ENCODE results near the gene TFF1. TPM values are rescaled to one million over a fixed set of nuclear protein-coding genes. Genes with fewer than 3 reads are reported as not detected.

Gene TFF1
- total RNA-seq, 4 donors from 2014 or later, result not detected

DNA sequence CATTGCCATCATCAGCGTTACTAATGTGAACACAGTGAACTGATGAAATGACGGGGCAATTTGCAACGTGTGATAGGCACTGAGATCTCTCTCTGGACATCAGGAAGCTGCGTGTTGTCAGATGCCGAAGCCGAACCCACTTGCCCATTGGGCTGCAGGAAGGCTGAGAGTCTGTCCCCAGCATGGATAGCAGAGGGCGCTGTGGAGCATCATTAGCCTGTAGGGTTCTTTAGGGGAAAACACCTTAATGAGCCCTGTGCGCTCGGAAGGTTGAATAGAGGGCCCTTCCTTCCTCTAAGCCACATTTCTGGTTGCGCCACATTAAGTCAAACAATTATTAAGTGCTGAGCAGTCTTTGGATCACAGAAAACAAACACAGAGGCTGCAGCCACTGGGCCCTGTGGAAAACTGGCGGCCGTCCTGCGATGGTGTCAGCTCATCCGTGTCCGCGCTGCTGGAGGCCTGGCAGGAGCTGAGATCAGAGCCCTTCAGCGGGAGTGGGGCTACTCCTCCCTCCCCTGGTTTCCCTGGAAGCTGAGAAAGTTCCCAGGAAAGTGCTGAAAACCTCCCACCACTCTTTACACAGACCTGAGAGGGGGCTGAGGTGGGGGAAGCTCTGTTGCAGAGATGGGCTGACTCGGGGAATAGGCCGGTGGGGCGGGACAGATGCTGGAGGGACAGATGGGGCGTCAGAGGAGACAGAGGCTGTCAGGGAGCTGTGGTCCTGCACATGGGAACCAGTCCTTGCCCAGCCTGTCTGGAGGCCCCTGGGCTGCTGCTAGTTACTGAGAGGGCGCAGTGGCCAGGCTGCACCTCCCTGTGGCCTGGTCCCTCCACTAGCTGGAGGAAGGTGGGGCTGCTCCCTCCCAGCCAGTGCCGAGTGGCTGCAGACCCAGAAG is 28.3 kb downstream of the TFF1 start:
- Histone ChIP-seq H3K36me3 (no peaks in the 10 kb centered on the region), H3K27me3 (no peaks in the 10 kb centered on the region), H3K9me3 (no peaks in the 10 kb centered on the region), H3K4me1 (peaks cover 28 to 37% of the 10 kb centered on the region in 2 donors), H3K27ac (peak overlapping the region; percentile 82 to 87 (median 83)), H3K4me3 (replicated peaks in 1 of 3) (no peak overlapping the region)
- intact Hi-C loops (cut with DNase I), result no loop called here
- peak in 1 of 2 donors; percentile 42 for TF ChIP-seq POLR2A (IDR thresholded peaks at IDR 0.05)
- TF ChIP-seq, protein P1, sequence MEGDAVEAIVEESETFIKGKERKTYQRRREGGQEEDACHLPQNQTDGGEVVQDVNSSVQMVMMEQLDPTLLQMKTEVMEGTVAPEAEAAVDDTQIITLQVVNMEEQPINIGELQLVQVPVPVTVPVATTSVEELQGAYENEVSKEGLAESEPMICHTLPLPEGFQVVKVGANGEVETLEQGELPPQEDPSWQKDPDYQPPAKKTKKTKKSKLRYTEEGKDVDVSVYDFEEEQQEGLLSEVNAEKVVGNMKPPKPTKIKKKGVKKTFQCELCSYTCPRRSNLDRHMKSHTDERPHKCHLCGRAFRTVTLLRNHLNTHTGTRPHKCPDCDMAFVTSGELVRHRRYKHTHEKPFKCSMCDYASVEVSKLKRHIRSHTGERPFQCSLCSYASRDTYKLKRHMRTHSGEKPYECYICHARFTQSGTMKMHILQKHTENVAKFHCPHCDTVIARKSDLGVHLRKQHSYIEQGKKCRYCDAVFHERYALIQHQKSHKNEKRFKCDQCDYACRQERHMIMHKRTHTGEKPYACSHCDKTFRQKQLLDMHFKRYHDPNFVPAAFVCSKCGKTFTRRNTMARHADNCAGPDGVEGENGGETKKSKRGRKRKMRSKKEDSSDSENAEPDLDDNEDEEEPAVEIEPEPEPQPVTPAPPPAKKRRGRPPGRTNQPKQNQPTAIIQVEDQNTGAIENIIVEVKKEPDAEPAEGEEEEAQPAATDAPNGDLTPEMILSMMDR (IDR thresholded peaks at IDR 0.05), result peak; percentile 33 to 92 (median 80)
- 17 to 19% methylated on average over 15 to 23 of the region's 23 CpGs for WGBS, 2 donors
- DNase-seq, result peak; percentile 98

DNA sequence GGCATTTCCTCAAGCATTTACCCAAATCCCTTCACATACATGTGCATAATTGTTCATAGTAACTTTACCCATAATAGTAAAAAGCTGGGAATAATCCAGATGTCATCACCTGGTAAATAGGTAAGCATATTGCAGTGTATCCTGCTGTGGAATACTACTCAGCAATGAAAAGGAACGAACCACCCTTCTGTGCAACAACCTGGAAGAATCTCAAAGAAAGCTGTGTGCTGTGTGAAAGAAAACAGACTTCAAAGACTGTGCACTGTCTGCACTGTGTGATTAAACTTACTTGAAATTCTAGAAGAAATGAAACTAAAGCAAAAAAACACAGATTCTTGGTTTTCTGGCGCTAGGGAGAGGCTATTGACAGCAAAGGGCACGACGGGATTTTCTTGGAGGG is 29.1 kb downstream of the TFF1 start:
- H3K27ac ChIP-seq, result peak overlapping the region; percentile 74 to 87 (median 82)
- H3K27me3 ChIP-seq, result no peaks in the 10 kb centered on the region
- H3K36me3 ChIP-seq, result no peaks in the 10 kb centered on the region
- intact Hi-C loops (cut with DNase I), result no loop called here
- no peak for TF ChIP-seq POLR2A (IDR thresholded peaks at IDR 0.05)
- TF ChIP-seq, protein P1 (IDR thresholded peaks at IDR 0.05), result no peak
- no peaks in the 10 kb centered on the region for H3K9me3 ChIP-seq
- H3K4me3 ChIP-seq (replicated peaks in 1 of 3), result no peak overlapping the region
- 65 to 67% methylated on average over 4 of the region's 4 CpGs for WGBS, 2 donors
- no peak for DNase-seq
- peaks cover 28 to 37% of the 10 kb centered on the region in 2 donors for H3K4me1 ChIP-seq

DNA sequence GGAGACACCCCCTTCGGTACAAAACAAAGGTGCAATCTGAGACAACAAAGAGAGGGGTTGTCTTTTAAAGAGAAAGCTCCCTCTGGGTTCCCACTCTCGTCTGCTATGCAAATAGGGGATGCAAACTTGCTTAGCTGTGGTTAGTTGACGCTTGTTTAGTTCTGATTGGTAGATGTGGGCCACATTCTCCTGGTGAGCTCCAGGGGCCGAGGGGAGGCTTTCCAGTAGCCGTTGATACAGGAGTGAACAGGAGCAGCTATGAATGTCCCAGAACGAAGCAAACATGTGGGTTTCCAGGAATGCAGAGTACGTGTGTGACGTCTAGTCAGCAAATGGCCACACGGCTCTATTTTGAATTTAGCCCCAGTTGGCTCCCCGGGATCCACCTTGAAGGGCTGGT is 30.3 kb downstream of the TFF1 start:
- Histone ChIP-seq H3K9me3 (no peaks in the 10 kb centered on the region), H3K27ac (peak overlapping the region in 2 of 3 donors; percentile 19 to 82), H3K27me3 (no peaks in the 10 kb centered on the region), H3K4me1 (peaks cover 28 to 37% of the 10 kb centered on the region in 2 donors), H3K36me3 (no peaks in the 10 kb centered on the region), H3K4me3 (replicated peaks in 1 of 3) (no peak overlapping the region)
- WGBS, 2 donors, result 33 to 40% methylated on average over 10 of the region's 10 CpGs
- intact Hi-C loops (cut with DNase I), result no loop called here
- DNase-seq, result peak in 1 of 2 donors; percentile 40
- TF ChIP-seq, protein P1 (IDR thresholded peaks at IDR 0.05), result no peak
- peak in 1 of 2 donors; percentile 61 for TF ChIP-seq POLR2A (IDR thresholded peaks at IDR 0.05)

DNA sequence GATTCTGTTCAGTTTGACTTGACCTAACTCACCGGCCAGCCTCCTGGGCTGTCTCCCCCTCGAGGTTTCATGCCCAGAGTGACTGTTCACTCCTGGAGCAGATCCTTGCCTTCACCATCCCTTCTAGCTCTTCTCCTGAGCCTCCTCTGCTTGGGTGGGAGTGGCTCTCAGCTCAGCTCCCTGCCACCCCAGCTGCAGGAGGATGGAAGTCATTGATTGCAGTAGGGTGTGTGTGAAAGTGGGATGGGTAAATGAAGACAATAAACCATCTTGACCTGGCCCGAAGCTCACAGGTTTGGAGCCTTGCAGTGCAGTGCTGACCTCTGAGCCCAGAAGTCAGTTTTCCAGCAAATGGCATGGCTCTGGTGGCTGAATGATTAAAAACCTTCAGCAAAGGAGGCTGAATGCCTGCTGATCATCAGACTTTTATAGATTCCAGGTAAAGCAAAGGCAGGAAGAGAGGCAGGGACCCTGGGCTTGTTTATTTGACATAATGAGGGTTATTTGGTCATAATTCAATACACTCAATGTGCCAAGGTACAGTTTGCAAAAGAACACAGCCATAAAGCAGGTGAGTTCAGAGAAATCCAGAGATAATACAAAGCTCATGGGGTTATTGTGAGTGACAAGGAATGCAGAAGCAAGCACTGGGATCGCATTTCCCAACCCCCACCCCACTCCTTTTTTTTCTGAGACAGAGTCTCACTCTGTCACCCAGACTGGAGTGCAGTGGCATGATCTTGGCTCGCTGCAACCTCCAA is 33.6 kb downstream of the TFF1 start:
- Histone ChIP-seq H3K4me3 (replicated peaks in 1 of 3) (no peak overlapping the region), H3K9me3 (no peaks in the 10 kb centered on the region), H3K27me3 (no peaks in the 10 kb centered on the region), H3K36me3 (no peaks in the 10 kb centered on the region), H3K27ac (no peak overlapping the region), H3K4me1 (peaks cover 8 to 17% of the 10 kb centered on the region in 2 donors)
- intact Hi-C loops (cut with DNase I), result no loop called here
- no peak for DNase-seq
- WGBS, 2 donors, result 81% methylated on average over 5 of the region's 5 CpGs
- TF ChIP-seq, protein P1 (IDR thresholded peaks at IDR 0.05), result no peak
- TF ChIP-seq POLR2A (IDR thresholded peaks at IDR 0.05), result no peak

Measured in thyroid gland (tissue), 4 donors.